Hepatocyte (in vitro differentiated cells): ENCODE measurements around the gene TUB.

ENCODE experiments used
- EZH2 ChIP-seq: fragments of 200-600 bp; sonication (generic); IDR thresholded peaks from 2 replicates; pipeline ENCODE4 v1.6.1; 2016; ENCODE audit warnings: antibody characterized with exemption, mild to moderate bottlenecking, borderline replicate concordance
- TF ChIP-seq, protein P1 (sequence below): fragments of 200-600 bp; sonication (generic); IDR thresholded peaks from 2 replicates; pipeline ENCODE4 v1.5.1; 2016; ENCODE audit warnings: antibody characterized with exemption, mild to moderate bottlenecking; ENCODE audit not compliant: poor library complexity

DNA sequence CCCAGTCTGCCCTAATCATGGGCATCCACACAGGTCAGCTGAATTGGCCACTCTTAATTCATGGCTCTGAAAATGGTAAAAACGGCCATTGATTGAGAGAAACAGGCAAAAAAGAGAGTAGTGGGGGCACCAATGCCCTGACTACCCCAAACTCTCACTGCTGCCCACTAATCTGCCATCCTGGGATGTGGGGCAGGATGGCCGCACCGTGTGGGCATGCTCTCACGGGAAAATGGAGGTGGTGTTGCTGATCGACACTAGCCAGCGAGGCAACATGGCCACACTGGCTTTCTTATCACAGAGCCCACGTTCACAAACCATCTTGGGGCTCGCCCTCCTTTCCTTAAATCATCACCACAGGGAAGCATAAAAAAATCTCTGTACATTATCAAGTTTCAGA is 11.2 kb upstream of the TUB start:
- TF ChIP-seq, protein P1, sequence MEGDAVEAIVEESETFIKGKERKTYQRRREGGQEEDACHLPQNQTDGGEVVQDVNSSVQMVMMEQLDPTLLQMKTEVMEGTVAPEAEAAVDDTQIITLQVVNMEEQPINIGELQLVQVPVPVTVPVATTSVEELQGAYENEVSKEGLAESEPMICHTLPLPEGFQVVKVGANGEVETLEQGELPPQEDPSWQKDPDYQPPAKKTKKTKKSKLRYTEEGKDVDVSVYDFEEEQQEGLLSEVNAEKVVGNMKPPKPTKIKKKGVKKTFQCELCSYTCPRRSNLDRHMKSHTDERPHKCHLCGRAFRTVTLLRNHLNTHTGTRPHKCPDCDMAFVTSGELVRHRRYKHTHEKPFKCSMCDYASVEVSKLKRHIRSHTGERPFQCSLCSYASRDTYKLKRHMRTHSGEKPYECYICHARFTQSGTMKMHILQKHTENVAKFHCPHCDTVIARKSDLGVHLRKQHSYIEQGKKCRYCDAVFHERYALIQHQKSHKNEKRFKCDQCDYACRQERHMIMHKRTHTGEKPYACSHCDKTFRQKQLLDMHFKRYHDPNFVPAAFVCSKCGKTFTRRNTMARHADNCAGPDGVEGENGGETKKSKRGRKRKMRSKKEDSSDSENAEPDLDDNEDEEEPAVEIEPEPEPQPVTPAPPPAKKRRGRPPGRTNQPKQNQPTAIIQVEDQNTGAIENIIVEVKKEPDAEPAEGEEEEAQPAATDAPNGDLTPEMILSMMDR = no peak
- no peak for TF ChIP-seq EZH2
